Measurements from ENCODE around the gene WDR72.

DNA sequence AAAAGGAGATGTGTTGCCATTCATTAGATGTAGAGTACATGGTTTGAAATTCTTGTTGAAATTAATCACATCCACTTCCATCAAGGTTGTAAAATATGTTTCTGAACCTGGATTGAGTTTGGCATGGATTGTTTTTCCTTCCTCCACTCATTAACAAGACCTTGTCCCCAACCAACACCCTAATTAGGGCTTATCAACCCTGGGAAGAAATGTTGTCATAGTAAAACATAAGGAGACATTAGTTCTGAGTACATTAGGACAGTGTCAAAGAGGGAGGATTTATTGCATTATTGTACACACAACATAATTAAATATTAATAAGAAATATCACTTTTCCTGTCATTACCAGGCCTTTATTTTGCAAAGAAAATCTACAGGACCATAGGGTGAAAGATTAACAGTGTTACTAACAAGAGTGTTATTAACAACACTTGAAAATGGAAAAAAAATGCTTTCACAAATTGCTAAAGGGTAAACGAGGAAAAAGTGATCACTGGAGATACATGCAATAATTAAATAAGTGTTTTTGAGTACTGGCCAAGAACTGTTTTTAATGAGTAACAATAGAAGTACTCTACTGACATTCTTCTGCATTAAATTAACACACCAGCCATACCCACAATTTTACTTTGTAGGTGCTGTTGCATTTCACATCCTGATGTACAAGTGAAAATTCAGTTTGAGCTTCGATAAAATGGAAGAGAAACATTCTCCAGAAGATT, 30.4 kb upstream of the WDR72 start:
- no peak for TF ChIP-seq EZH2 (IDR thresholded peaks at IDR 0.05; ENCODE audit: low read length)
- TF ChIP-seq CTCF (optimal IDR thresholded peaks at IDR 0.05 in 1 of 3, IDR thresholded peaks at IDR 0.05 in 1 of 3, conservative IDR thresholded peaks at IDR 0.05 in 1 of 3; ENCODE audit: extremely low read depth in 1 of 3, insufficient read depth in 2 of 3, low read length in 3 of 3) = no peak
